ENCODE measurements around the gene PPP1R16B. TPM values are rescaled to one million over a fixed set of nuclear protein-coding genes. Genes with fewer than 3 reads are reported as not detected.

Gene PPP1R16B
- total RNA-seq, 1 experiment from 2014 or later = 0.15 TPM

- Histone ChIP-seq H3K9me3 (ENCODE audit: low read length) (no peaks in the 10 kb centered on the region), H3K4me3 (ENCODE audit: low read length) (no peak overlapping the region), H3K9me2 (replicated peaks; ENCODE audit: insufficient read depth, low read length) (no peaks in the 10 kb centered on the region), H3K79me2 (ENCODE audit: low read length) (no peaks in the 10 kb centered on the region), H3K4me1 (ENCODE audit: low read length) (peaks cover 14% of the 10 kb centered on the region), H3K4me2 (ENCODE audit: low read depth, low read length, poor library complexity, severe bottlenecking) (no peak overlapping the region), H3K27me3 (ENCODE audit: low read length) (no peaks in the 10 kb centered on the region), H2AFZ (ENCODE audit: low read length) (no peak overlapping the region), H3K27ac (ENCODE audit: low read length) (no peak overlapping the region), H3K36me3 (ENCODE audit: insufficient read depth, low read length) (no peaks in the 10 kb centered on the region), H3K9ac (ENCODE audit: low read length) (no peak overlapping the region), H4K20me1 (ENCODE audit: insufficient read depth, low read depth, low read length) (no peaks in the 10 kb centered on the region)
- DNase-seq = no peak
Observed at GRCh38 chr20:38896009-38896594, 90.6 kb downstream of the PPP1R16B start.

GRCh38 chr20:38897267-38897666 lies 91.8 kb downstream of the PPP1R16B start:
- no peak overlapping the region for H3K9ac ChIP-seq (ENCODE audit: low read length)
- no peaks in the 10 kb centered on the region for H3K27me3 ChIP-seq (ENCODE audit: low read length)
- no peaks in the 10 kb centered on the region for H3K36me3 ChIP-seq (ENCODE audit: insufficient read depth, low read length)
- no peak overlapping the region for H3K27ac ChIP-seq (ENCODE audit: low read length)
- peaks cover 9% of the 10 kb centered on the region for H3K4me1 ChIP-seq (ENCODE audit: low read length)
- no peaks in the 10 kb centered on the region for H4K20me1 ChIP-seq (ENCODE audit: insufficient read depth, low read depth, low read length)
- no peak overlapping the region for H3K4me2 ChIP-seq (ENCODE audit: low read depth, low read length, poor library complexity, severe bottlenecking)
- DNase-seq = no peak
- H3K79me2 ChIP-seq (ENCODE audit: low read length) = no peaks in the 10 kb centered on the region
- no peaks in the 10 kb centered on the region for H3K9me3 ChIP-seq (ENCODE audit: low read length)
- H2AFZ ChIP-seq (ENCODE audit: low read length) = no peak overlapping the region
- H3K4me3 ChIP-seq (ENCODE audit: low read length) = no peak overlapping the region
- H3K9me2 ChIP-seq (replicated peaks; ENCODE audit: insufficient read depth, low read length) = no peaks in the 10 kb centered on the region

- Histone ChIP-seq H3K9me2 (replicated peaks; ENCODE audit: insufficient read depth, low read length) (no peaks in the 10 kb centered on the region), H3K27me3 (ENCODE audit: low read length) (no peaks in the 10 kb centered on the region), H3K4me2 (ENCODE audit: low read depth, low read length, poor library complexity, severe bottlenecking) (no peak overlapping the region), H3K4me1 (ENCODE audit: low read length) (no peaks in the 10 kb centered on the region), H4K20me1 (ENCODE audit: insufficient read depth, low read depth, low read length) (no peaks in the 10 kb centered on the region), H3K9me3 (ENCODE audit: low read length) (no peaks in the 10 kb centered on the region), H3K27ac (ENCODE audit: low read length) (no peak overlapping the region), H2AFZ (ENCODE audit: low read length) (no peak overlapping the region), H3K79me2 (ENCODE audit: low read length) (no peaks in the 10 kb centered on the region), H3K9ac (ENCODE audit: low read length) (no peak overlapping the region), H3K36me3 (ENCODE audit: insufficient read depth, low read length) (no peaks in the 10 kb centered on the region), H3K4me3 (ENCODE audit: low read length) (no peak overlapping the region)
- DNase-seq = no peak
Observed at GRCh38 chr20:38900606-38901005, 95.1 kb downstream of the PPP1R16B start.

DNA sequence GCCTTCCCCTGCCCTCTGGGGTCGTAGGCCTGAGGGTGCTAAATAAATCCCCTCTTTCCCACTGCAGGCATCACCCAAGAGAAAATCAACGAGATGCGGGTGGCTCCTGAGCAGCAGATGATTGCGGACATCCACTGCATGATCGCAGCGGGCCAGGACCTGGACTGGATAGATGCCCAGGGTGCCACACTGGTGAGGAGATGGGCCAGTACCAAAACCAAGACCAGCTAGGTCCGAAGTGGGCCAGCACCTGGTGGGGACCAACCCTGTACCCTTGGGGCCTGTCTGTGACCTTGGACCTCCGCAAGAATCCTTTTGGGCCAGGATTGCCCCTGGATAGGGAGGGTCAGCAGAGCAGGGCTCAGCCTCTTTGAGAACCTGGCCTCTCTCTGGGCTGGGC lies 97.1 kb downstream of the PPP1R16B start:
- Histone ChIP-seq H3K36me3 (ENCODE audit: insufficient read depth, low read length) (no peaks in the 10 kb centered on the region), H3K9me3 (ENCODE audit: low read length) (no peaks in the 10 kb centered on the region), H3K27ac (ENCODE audit: low read length) (no peak overlapping the region), H3K4me2 (ENCODE audit: low read depth, low read length, poor library complexity, severe bottlenecking) (no peak overlapping the region), H2AFZ (ENCODE audit: low read length) (no peak overlapping the region), H4K20me1 (ENCODE audit: insufficient read depth, low read depth, low read length) (no peaks in the 10 kb centered on the region), H3K9ac (ENCODE audit: low read length) (no peak overlapping the region), H3K4me1 (ENCODE audit: low read length) (no peaks in the 10 kb centered on the region), H3K4me3 (ENCODE audit: low read length) (no peak overlapping the region), H3K27me3 (ENCODE audit: low read length) (no peaks in the 10 kb centered on the region), H3K9me2 (replicated peaks; ENCODE audit: insufficient read depth, low read length) (no peaks in the 10 kb centered on the region), H3K79me2 (ENCODE audit: low read length) (no peaks in the 10 kb centered on the region)
- no peak for DNase-seq

GRCh38 chr20:38903335-38903734 lies 97.8 kb downstream of the PPP1R16B start:
- H4K20me1 ChIP-seq (ENCODE audit: insufficient read depth, low read depth, low read length) = no peaks in the 10 kb centered on the region
- H3K27ac ChIP-seq (ENCODE audit: low read length) = no peak overlapping the region
- H3K9me2 ChIP-seq (replicated peaks; ENCODE audit: insufficient read depth, low read length) = no peaks in the 10 kb centered on the region
- no peak for DNase-seq
- no peak overlapping the region for H3K4me2 ChIP-seq (ENCODE audit: low read depth, low read length, poor library complexity, severe bottlenecking)
- H3K9ac ChIP-seq (ENCODE audit: low read length) = no peak overlapping the region
- no peaks in the 10 kb centered on the region for H3K27me3 ChIP-seq (ENCODE audit: low read length)
- H3K4me3 ChIP-seq (ENCODE audit: low read length) = no peak overlapping the region
- H3K36me3 ChIP-seq (ENCODE audit: insufficient read depth, low read length) = no peaks in the 10 kb centered on the region
- H3K4me1 ChIP-seq (ENCODE audit: low read length) = no peaks in the 10 kb centered on the region
- H2AFZ ChIP-seq (ENCODE audit: low read length) = no peak overlapping the region
- H3K79me2 ChIP-seq (ENCODE audit: low read length) = no peaks in the 10 kb centered on the region
- H3K9me3 ChIP-seq (ENCODE audit: low read length) = no peaks in the 10 kb centered on the region

GRCh38 chr20:38905375-38905774 lies 99.9 kb downstream of the PPP1R16B start:
- Histone ChIP-seq H3K4me2 (ENCODE audit: low read depth, low read length, poor library complexity, severe bottlenecking) (no peak overlapping the region), H3K4me1 (ENCODE audit: low read length) (no peaks in the 10 kb centered on the region), H3K9ac (ENCODE audit: low read length) (no peak overlapping the region), H3K4me3 (ENCODE audit: low read length) (no peak overlapping the region), H3K27me3 (ENCODE audit: low read length) (no peaks in the 10 kb centered on the region), H2AFZ (ENCODE audit: low read length) (no peak overlapping the region), H3K36me3 (ENCODE audit: insufficient read depth, low read length) (no peaks in the 10 kb centered on the region), H4K20me1 (ENCODE audit: insufficient read depth, low read depth, low read length) (no peaks in the 10 kb centered on the region), H3K9me3 (ENCODE audit: low read length) (no peaks in the 10 kb centered on the region), H3K9me2 (replicated peaks; ENCODE audit: insufficient read depth, low read length) (no peaks in the 10 kb centered on the region), H3K27ac (ENCODE audit: low read length) (no peak overlapping the region), H3K79me2 (ENCODE audit: low read length) (no peaks in the 10 kb centered on the region)
- DNase-seq = no peak

DNA sequence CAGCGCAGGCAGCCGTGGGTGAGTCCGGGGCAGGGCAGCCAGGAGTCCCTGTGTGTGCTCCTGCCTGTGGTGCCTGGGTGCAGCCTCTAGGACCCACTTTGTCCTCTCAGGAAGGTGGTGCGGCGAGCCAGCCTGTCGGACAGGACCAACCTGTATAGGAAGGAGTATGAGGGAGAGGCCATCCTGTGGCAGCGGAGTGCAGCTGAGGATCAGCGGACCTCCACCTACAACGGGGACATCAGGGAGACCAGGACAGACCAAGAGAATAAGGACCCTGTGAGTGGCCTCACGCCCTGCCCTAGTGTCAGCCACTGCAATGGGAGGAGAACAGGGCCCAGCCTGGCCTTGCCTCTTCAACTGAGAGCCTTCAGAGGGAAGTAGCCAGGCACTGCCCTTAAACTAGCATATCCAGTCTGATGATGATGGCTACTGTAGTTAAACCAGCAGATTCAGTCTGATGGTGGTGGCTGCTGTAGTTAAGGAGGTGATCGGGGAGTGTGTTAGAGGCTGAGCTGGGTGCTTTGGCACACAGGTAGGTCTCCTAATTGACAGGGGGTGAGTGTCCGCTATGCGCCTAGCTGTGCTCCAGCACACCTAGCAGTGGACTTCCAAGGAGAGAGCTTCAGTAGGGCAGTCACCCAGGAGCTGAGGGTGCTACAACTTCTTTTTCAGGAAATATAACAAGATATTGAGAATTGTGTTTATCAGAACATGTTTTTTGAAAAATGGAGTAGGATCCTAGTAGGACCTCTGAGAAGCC lies 102.6 kb downstream of the PPP1R16B start:
- H3K79me2 ChIP-seq (ENCODE audit: low read length) = no peaks in the 10 kb centered on the region
- no peaks in the 10 kb centered on the region for H3K4me1 ChIP-seq (ENCODE audit: low read length)
- no peak overlapping the region for H3K4me3 ChIP-seq (ENCODE audit: low read length)
- no peak overlapping the region for H3K4me2 ChIP-seq (ENCODE audit: low read depth, low read length, poor library complexity, severe bottlenecking)
- no peak overlapping the region for H3K9ac ChIP-seq (ENCODE audit: low read length)
- no peaks in the 10 kb centered on the region for H3K27me3 ChIP-seq (ENCODE audit: low read length)
- H4K20me1 ChIP-seq (ENCODE audit: insufficient read depth, low read depth, low read length) = no peaks in the 10 kb centered on the region
- DNase-seq = no peak
- H3K36me3 ChIP-seq (ENCODE audit: insufficient read depth, low read length) = no peaks in the 10 kb centered on the region
- no peak overlapping the region for H3K27ac ChIP-seq (ENCODE audit: low read length)
- no peaks in the 10 kb centered on the region for H3K9me2 ChIP-seq (replicated peaks; ENCODE audit: insufficient read depth, low read length)
- no peaks in the 10 kb centered on the region for H3K9me3 ChIP-seq (ENCODE audit: low read length)
- no peak overlapping the region for H2AFZ ChIP-seq (ENCODE audit: low read length)

GRCh38 chr20:38915355-38915754 lies 109.9 kb downstream of the PPP1R16B start:
- no peaks in the 10 kb centered on the region for H3K9me3 ChIP-seq (ENCODE audit: low read length)
- no peaks in the 10 kb centered on the region for H3K79me2 ChIP-seq (ENCODE audit: low read length)
- H3K9me2 ChIP-seq (replicated peaks; ENCODE audit: insufficient read depth, low read length) = no peaks in the 10 kb centered on the region
- H3K4me3 ChIP-seq (ENCODE audit: low read length) = no peak overlapping the region
- H3K36me3 ChIP-seq (ENCODE audit: insufficient read depth, low read length) = no peaks in the 10 kb centered on the region
- H4K20me1 ChIP-seq (ENCODE audit: insufficient read depth, low read depth, low read length) = no peaks in the 10 kb centered on the region; the same call in 1 of the 2 replicates
- no peak overlapping the region for H3K4me2 ChIP-seq (ENCODE audit: low read depth, low read length, poor library complexity, severe bottlenecking)
- no peak for DNase-seq
- no peak overlapping the region for H3K9ac ChIP-seq (ENCODE audit: low read length)
- no peak overlapping the region for H3K27ac ChIP-seq (ENCODE audit: low read length)
- H3K4me1 ChIP-seq (ENCODE audit: low read length) = no peaks in the 10 kb centered on the region
- H2AFZ ChIP-seq (ENCODE audit: low read length) = no peak overlapping the region
- no peaks in the 10 kb centered on the region for H3K27me3 ChIP-seq (ENCODE audit: low read length)
